HG02610 (cell line): ENCODE results near the gene GMNC.
"Not testable (repeated sequence)": the region's sequence is repeated elsewhere in the genome, so short reads cannot be mapped to it uniquely, and the experiment has no call there.

ENCODE experiments used
- ATAC-seq: cut with Tn5 transposase; IDR thresholded peaks from one replicate; pipeline ENCODE4 v1.9.1; 2021; ENCODE audit warnings: mild to moderate bottlenecking, moderate library complexity; ENCODE audit not compliant: unreplicated experiment

GMNC gene, protein sequence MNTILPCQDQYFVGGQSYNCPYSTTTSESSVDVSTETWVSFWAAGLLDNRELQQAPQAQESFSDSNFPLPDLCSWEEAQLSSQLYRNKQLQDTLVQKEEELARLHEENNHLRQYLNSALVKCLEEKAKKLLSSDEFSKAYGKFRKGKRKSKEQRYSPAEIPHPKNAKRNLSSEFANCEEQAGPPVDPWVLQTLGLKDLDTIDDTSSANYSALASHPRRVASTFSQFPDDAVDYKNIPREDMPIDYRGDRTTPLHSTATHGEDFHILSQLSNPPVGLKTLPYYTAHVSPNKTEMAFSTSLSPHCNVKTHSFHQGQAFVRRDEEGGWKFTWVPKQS

DNA sequence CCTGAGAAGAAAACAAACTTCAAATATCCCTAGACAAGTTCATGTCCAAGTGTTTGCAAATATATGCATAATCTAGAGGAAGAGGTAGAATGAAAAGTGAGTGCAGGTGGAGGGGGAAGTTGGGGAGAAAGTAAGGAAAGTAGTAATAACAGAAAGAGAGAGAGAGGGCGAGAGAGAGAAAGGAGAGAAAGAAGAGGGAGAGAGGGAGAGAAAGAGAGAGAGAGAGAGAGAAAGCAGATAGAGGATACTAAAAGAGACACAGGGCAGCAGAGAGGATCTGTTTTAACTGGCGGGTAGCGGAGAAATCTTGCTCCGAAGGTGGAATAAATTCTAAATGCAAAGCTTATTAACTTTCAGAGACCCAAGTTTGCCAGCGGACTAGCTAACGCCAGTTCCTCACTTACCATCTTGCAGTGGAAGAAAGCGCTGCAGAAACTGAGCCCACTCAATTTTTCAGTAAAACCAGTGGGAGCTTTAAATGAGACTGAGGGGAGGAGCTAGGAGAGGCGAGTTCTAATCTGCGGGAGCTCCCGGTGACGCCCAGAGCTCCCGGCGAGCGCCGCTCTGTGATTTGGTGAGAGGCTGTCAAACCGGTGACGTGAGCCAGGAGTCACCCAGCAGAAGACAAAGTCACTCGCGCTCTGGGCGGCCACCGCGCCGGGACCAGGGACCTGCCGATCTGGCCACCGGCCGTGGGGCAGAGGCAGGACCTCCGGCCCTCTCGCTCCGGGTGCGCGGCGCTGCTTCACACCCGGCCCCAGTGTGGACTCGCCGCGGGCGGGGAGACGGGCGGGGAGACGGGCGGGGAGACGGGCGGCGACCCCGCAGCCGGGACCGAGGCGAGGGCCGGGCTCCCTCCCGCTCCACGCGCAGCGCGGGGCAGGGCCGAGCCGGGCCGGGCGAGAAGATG is at the start of gene GMNC:
Gene GMNC, minus strand, starts transcription at position 486 of the 910 bp plus-strand sequence. Its CDS starts 79 bp downstream, at position 407.
- ATAC-seq = peak; percentile 57

GRCh38 chr3:190911382-190911781 is 48.9 kb upstream of the GMNC start:
- ATAC-seq = no peak

- no peak for ATAC-seq
Observed at GRCh38 chr3:190909908-190910307, 47.4 kb upstream of the GMNC start.

DNA sequence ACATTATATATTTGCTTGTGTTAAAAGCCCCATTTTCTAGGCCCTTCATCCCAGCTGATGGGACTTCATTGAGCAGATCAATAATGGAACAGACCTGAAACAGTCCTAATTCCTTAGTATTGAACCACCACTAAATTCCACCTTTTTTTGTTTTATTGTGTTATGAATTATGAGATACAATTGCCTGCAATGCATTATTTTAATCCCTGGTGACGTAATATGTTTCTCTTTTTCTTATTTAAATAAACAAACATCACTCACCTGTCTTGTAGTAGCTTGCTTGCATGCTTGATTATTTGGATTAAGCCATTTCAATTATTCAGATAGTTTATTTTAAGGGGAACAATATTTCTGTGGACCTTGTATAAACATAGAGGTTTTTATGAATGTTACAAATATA is 40.7 kb upstream of the GMNC start:
- no peak for ATAC-seq

GRCh38 chr3:190902292-190902691 is 39.8 kb upstream of the GMNC start:
- no peak for ATAC-seq

GRCh38 chr3:190892395-190892902 is 30.0 kb upstream of the GMNC start:
- ATAC-seq = no peak

DNA sequence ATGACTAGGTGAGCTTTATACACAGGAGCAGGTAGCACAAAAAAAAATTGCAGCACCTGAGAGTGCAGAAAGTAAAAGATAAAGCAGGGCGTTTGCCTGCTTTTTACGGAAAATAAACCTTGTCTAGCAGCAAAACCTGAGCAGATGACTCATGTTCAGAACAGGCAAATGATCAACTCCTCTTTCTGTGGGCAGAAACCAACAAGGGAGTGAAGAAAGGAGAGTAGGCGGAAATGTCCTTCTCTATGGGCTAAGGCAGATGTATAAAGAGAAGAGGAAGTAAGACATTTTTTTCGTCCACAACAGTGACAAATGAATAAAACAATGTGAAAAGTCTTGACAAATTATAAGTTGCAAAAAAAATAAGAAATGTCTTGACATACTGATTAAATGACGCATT is 24.5 kb upstream of the GMNC start:
- peak; percentile 65 for ATAC-seq

DNA sequence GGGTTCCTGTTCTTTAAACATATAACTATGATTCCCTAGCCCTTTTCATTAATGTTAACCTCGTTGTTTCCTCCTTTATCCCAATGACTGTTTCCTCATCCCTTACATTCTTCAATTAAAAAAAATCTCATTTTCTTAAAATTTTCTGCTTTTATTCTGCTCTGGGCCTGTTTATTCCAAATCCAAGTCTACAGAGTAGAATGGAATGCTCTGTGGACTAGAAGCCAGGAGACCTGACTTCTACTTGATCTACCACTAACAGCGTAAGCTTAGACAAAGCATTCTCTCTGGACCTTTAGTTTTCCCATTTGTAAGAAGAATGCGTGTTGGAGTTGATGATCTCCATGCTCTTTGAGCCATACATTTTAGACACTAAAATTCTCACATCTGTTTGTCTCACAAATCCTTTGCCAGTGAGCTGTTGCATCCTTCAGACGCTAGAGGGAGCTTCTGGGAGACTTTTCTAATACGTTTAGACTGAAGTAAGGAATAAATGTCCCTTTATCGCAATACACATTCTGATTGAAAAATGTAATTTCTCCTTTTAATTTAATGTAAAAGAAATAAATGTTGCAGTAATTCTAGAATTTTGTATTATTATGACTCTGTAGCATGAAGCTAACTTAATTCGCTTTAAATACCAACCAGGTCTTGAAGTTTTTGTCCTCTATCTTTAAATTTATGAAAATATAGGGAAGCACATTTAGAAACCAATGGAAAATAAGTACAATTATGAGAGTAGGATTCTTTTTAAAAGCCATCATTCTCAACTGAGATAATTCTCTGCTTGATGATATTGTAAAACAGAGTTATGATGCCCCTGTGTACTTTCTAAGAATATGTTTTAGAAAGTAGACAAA is 21.7 kb upstream of the GMNC start:
- peak; percentile 69 for ATAC-seq

- no peak for ATAC-seq
Observed at GRCh38 chr3:190883141-190883540, 20.6 kb upstream of the GMNC start.

GRCh38 chr3:190877925-190878324 is 15.4 kb upstream of the GMNC start:
- ATAC-seq = no peak

DNA sequence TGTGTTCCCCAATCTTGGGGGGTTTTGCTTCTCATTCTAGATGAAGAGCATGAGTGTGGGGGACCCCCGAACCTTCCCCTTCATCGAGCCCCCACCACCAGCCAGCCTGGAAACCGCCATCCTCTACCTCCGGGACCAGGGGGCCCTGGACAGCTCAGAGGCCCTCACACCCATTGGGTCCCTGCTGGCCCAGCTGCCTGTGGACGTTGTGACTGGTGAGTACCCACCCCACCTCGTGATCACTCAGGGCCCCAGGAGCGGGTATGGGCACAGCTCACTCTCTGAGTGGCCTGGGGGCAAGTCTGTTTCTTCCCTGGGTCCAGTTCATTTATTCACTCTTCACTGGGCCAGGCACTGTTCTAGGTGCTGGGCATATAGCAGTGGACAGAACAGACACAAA is 13.9 kb upstream of the GMNC start:
- ATAC-seq = not testable (repeated sequence)

- not testable (repeated sequence) for ATAC-seq
Observed at GRCh38 chr3:190875061-190875460, 12.6 kb upstream of the GMNC start.

DNA sequence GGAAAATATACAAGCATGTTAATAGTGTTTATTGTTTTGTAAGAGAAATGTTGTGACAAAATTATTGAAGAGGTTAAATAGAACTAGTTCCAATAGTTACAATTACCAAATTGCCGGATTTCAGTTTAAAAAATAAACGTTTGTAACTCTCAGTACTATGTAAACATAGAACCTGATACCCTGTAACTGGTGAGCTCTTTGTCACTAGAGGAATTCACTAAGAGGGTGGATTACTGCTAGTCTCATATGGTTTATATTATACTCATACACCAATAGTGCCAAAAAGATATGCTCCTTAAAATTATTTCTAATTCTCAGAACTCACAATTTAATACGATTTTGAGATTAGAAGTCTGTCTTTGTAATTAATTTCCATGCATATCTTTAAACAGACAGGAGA is 7.6 kb upstream of the GMNC start:
- no peak for ATAC-seq

GRCh38 chr3:190867071-190867470 is 4.6 kb upstream of the GMNC start:
- ATAC-seq = no peak

DNA sequence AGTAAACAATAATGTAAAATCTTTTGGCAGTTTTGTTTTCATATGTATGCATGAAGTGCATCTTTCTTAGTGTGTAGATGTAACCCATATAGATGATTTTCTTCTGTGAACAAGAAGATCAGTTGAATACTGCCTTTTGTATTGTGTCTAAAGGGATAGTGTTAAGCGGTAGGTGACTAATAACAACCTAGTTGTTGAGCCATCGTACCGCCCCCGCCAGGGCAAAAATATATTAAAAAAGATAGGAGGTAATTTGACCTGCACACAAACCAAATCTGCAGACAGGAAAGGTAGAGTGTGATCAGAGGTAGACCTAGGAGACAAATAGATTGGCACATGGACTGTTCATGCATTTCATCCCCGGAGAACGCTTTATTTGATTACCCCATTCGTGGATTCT is 3.3 kb upstream of the GMNC start:
- ATAC-seq = no peak

- ATAC-seq = no peak
Observed at GRCh38 chr3:190865419-190865818, 2.9 kb upstream of the GMNC start.

DNA sequence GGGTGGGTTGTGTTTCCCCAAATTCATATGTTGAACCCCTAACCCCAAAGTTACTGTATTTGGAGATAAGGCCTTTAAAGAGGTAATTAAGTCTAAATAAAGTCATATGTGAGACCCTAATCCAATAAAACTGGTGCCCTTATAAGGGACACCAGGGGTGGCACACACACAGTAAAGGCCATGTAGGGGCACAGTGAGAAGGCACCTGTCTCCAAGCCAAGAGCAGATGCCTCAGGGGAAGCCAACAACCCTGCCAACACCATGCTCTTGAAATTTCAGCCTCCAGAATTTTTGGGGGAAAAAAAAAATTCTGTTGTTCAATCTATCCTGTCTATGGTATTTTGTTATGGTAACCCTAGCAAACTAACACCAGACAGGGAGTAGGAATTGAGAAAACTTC is 1.5 kb upstream of the GMNC start:
- no peak for ATAC-seq

DNA sequence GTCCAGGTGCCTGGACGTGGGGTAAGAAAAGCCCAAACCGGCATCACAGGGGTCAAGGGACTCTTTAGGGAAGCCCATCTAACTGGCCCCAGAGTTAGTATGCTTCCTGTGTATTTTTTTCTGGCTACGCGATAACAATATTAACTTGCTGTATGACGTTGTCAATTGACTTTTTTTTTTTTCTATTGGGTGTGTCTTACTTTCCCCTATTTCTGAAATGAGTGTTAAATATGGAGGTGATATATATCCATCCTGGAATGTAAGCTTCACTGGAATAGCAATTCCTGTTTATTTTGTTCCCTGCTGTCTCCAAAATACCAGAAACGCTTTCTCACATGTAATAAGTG is 598 bp upstream of the GMNC start:
- ATAC-seq = no peak

- no peak for ATAC-seq
Observed at GRCh38 chr3:190860521-190860920, 2.0 kb downstream of the GMNC start.

DNA sequence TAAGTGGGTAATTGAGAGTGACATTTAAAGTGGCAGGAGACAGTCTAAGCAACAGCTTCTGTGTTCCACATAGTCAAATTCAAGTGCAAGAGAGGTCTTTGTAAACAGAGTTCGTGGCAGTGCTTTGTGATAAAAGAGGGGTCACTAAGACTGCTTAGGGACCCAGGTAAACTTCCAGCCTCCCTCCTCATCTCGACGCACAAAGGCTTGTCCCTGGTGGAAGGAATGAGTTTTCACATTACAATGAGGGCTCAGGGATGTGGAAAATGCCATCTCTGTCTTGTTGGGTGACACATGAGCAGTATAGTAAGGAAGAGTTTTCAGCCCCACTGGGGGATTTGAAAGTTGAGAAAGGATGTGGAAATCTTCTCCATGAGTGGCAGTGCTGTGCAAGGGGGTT is 7.3 kb downstream of the GMNC start:
- ATAC-seq = no peak

GRCh38 chr3:190854062-190854461 is 8.4 kb downstream of the GMNC start:
- ATAC-seq = no peak
